SHP77 (cell line): Measurements from ENCODE around the gene SLC19A3.
"Not testable (repeated sequence)": the region's sequence is repeated elsewhere in the genome, so short reads cannot be mapped to it uniquely, and the experiment has no call there.

Experiments used
- DNase-seq, 2 experiments: peaks; one replicate each; lab custom pipeline; 2025; lab: John Stamatoyannopoulos, UW

SLC19A3 gene

GRCh38 chr2:227717687-227718567 is at the start of gene SLC19A3:
Gene SLC19A3, minus strand, starts transcription at chr2:227718028. Its CDS starts 15,710 bp downstream, at chr2:227702318.
- DNase-seq = no peak

DNA sequence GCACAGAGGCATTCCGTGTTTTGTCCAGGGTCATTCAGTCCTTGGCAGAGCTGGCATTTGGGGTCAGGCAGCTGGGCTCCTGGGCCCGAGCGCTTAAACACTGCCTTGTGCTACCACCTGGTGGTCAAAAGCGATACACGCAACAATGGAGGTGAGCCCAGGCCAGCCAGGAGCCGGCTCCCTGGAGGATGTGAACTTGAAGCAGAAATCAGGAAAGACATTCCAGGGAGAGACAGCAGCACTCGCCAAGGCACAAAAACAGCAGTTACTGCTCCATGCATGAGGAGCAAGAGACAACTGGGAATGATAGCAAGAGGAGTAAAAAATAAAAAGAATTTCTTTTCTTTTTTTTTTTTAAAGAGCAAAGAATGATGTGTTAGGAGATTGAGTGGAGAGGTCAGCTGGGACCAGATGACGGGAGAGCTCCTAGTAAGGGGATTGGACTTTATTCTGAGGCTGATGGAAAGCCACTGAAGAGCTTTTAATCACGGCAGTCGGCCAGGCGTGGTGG is 48.6 kb upstream of the SLC19A3 start:
- peak; percentile 64 to 77 for DNase-seq

DNA sequence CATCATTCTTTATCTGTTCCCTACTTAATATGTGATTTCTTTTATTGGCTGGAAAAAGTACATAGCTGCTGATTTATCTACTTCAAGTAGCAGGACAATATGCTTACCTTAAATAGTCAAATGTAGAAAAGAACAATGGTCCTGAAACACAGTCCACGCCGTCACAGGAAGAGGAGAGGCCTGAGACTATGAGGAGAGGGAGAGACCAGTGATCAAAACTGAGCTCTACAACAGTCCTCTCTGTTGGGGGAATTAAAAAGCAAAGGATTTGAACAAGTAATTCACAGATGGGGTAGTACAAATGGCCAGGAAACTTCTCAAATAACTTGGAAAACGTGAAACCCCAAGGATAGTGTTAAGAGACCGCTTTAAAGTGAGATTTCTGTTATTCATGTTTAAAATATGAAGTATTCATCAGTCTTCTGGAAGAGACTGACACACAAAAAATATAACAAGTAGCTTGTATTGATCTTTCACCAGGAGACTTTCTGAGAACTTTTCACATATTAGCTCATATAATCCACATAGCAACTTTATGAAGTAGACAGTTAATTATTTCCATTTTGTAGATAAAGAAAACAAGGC is 48.1 kb upstream of the SLC19A3 start:
- DNase-seq = no peak

DNA sequence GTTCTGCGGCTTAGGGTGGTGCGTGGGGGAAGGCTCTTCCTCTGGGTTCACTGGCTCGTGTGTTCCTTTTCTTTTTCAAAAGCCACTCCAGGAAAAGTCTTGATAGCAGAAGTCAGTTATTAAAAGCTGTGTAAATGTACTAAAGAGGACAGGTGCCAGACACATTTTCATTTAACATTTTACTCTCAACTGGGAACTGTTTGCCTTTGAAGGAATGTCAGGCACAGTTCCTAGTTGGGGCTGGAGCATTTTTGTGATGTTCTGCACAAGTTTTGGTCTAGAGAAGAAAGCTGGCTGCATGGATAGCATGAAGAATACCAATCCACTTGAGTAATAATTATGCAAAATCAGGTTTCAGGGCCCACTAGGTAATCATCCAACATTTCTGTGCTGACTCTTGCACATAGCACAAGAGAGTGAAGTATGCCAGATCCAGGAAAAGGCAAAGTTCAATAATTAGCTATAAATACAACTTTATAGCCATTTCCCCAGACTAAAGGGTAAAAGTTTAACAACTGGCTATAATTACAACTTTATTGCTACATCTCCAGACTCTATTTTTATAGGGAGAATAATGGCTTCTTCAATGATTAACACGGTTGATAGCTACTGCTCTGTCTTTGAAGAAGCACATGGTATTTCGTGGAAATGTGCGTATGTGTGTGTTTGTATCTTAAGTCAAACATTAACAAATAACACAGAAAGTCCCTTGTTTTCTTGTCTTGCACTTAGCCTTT is 44.1 kb upstream of the SLC19A3 start:
- no peak for DNase-seq

GRCh38 chr2:227759411-227760118 is 41.7 kb upstream of the SLC19A3 start:
- DNase-seq = no peak

DNA sequence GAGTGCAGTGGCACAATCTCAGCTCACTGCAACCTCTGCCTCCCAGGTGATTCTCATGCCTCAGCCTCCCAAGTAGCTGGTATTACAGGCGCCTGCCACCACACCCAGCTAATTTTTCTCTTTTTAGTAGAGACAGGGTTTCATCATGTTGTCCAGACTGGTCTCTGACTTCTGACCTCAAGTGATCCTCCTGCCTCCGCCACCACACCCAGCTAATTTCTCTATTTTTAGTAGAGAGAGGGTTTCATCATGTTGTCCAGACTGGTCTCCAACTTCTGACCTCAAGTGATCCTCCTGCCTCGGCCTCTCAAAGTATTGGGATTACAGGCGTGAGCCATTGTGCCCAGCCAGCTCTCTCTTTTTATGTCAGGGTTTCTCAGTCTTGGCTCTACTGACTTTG is 38.4 kb upstream of the SLC19A3 start:
- not testable (repeated sequence) for DNase-seq

DNA sequence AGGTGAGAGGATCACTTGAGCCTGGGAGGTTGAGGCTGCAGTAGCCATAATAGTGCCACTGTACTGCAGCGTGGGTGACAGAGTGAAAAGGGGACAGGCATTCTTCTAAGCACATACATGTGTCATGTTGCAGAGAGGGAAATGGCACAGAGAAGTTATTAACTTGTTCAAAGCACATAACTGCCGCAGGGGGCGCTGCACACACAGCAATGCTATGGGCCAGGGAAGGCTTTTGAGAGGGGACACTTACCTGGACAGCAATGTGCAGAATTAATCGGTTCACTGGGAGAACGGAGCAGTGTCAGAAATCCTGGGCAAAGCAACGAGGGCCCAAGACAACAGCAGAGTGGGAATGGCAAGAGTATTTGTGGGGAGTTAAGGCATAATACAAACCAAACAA is 30.3 kb upstream of the SLC19A3 start:
- DNase-seq = peak in 1 of 2 experiments; percentile 16

GRCh38 chr2:227745594-227745993 is 27.8 kb upstream of the SLC19A3 start, which contains the start of gene SCYGR8:
Gene SCYGR8, plus strand, starts transcription at chr2:227745894. Its CDS starts 0 bp downstream, at chr2:227745894.
- no peak for DNase-seq

DNA sequence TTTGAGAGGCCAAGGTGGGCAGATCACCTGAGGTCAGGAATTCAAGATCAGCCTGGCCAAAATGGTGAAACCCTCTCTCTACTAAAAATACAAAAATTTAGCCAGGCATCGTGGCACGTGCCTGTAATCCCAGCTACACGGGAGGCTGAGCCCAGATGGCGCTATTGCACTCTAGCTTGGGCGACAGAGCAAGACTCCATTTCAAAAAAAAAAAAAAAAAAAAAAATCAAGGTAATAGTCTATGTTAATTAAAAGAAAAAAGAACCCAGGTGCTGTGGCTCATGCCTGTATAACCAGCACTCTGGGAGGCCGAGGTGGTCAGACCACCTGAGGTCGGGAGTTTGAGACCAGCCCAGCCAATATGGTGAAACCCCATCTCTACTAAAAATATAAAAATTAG is 22.9 kb upstream of the SLC19A3 start:
- DNase-seq = not testable (repeated sequence)

- no peak for DNase-seq
These were observed 21.5 kb upstream of the SLC19A3 start for GRCh38 chr2:227739351-227739750.

GRCh38 chr2:227728035-227728434 is 10.2 kb upstream of the SLC19A3 start, which contains the start of gene SCYGR7:
Gene SCYGR7, plus strand, starts transcription at chr2:227728335. Its CDS starts 0 bp downstream, at chr2:227728335.
- no peak for DNase-seq

DNA sequence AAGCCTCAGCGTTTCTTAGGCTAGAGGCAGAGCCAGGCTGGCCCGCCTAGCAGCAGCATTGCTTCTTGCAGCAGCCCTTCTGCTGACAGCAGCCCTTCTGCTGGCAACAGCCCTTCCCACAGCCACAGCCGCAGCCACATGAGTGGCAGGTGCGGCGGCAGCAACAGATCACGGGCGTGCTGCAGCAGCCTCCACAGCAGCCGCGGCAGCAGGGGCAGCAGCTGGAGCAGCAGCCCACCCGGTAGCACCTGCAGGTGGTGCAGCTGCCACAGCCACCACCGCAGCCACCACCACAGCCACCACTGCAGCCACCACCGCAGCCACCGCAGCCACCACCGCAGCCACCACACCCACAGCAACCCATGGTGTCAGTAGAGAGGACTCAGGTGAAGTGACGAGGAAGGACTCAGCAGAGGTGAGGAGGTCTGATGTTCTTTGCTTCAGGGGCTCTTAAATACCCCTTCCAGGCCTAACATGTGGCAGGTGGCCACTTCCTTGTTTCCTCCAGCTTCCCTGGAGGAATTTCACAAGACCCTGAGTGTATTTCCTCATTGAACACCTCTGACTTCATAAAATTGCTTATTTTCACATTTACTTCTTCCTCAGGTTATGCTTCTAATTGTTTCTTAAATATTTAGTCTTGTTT is 6.7 kb upstream of the SLC19A3 start, which contains the start of gene SCYGR6:
TSS of gene SCYGR6 (minus strand) at position 364 of the 646 bp plus-strand sequence. CDS start at position 364, 0 bp downstream.
- no peak for DNase-seq

GRCh38 chr2:227722821-227723220 is 5.0 kb upstream of the SLC19A3 start:
- not testable (repeated sequence) for DNase-seq

- DNase-seq = no peak
These were observed 2.9 kb upstream of the SLC19A3 start for GRCh38 chr2:227720680-227721079.

DNA sequence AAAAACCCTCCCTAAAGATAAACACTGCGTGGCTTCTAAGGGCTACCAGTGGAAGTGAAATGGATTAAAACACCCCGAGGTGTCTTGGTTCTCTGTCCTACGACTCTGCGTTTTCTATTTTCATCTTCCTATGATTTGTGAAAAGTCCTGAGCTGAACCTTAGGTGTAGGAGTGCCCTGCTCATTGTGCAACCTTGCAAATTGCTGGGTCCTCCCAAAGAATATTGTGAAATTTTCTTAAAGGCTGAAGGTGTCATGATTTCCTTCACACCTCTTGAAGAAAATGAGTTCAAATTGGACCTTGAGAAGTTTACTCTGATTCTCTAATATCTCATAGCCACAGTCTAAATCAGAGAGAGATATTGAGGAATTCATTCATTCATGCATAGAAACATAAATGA is 1.8 kb upstream of the SLC19A3 start:
- no peak for DNase-seq

- no peak for DNase-seq
These were observed 1.3 kb downstream of the SLC19A3 start for GRCh38 chr2:227716501-227716900.

DNA sequence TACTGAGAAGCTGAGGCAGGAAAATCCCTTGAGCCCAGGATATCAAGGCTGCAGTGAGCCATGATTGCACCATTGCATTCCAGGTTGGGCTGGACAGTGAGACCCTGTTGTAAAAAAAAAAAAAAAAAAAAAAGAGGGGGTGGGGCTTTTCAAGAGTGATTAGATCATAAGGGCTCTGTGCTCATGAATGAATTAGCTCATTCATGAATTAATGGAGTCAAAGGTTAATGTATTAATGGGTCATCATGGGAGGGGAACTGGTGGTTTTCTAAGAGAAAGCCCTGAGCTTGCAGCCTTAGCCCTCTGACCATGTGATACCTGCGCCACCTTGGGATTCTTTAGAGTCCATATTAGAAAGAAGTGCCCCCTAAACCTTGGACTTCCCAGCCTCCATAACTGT is 4.5 kb downstream of the SLC19A3 start:
- no peak for DNase-seq

- DNase-seq = no peak
These were observed 6.8 kb downstream of the SLC19A3 start for GRCh38 chr2:227710986-227711385.

DNA sequence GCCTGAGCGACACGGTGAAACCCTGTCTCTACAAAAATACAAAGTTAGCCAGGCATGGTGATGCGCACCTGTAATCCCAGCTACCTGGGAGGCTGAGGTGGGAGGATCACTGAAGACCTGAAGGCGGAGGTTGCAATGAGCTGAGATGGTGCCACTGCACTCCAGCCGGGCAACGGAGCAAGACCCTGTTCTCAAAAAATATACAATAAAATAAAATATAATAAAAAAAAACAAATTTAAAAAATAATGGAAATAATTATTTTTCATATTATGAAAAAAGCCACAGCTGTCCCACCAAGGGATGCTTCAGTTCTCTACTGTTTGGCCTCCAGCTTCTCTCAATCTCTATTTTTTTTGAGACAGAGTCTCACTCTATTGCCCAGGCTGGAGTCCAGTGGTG is 10.4 kb downstream of the SLC19A3 start:
- DNase-seq = no peak

DNA sequence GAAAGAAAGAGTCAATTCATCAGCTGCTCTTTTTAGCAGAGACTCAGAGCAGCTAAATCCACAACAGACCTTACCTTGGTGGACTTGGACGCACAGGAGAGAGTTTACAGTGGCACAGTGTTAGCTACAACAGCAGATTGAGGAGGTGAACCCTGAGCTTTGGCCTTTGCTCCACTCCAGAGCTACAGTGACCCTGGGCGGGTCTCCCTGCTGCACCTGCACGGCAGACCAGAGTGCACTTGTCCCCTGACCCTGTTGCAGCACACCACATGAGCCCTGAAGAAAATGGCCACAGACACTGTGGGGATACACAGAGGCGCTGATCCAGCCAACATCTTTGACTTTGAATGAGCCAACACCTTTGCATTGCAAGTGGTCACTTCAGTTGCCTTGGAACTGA is 11.0 kb downstream of the SLC19A3 start:
- no peak for DNase-seq

- no peak for DNase-seq
These were observed 13.9 kb downstream of the SLC19A3 start for GRCh38 chr2:227703961-227704360.
